ENCODE measurements around the gene AGTR1.
A peak's percentile ranks its signal among the peaks of the same experiment; 100 is the strongest.
"Not testable (repeated sequence)": the region's sequence is repeated elsewhere in the genome, so short reads cannot be mapped to it uniquely, and the experiment has no call there.

AGTR1 gene

GRCh38 chr3:148757238-148758215 lies 59.8 kb downstream of the AGTR1 start:
- DNase-seq, result no peak

- DNase-seq, result no peak
Measured at GRCh38 chr3:148758303-148758884, 60.7 kb downstream of the AGTR1 start.

- DNase-seq, result no peak
Measured at GRCh38 chr3:148759430-148759829, 61.7 kb downstream of the AGTR1 start.

GRCh38 chr3:148763156-148763680 lies 65.5 kb downstream of the AGTR1 start:
- no peak for DNase-seq

GRCh38 chr3:148763986-148764935 lies 66.6 kb downstream of the AGTR1 start:
- no peak for DNase-seq

- no peak for DNase-seq
Measured at GRCh38 chr3:148772361-148772760, 74.7 kb downstream of the AGTR1 start.

GRCh38 chr3:148772835-148773234 lies 75.1 kb downstream of the AGTR1 start:
- no peak for DNase-seq

- no peak for DNase-seq
Measured at GRCh38 chr3:148773805-148774204, 76.1 kb downstream of the AGTR1 start.

GRCh38 chr3:148778926-148779325 lies 81.2 kb downstream of the AGTR1 start:
- DNase-seq, result no peak

- DNase-seq, result not testable (repeated sequence)
Measured at GRCh38 chr3:148785026-148785425, 87.3 kb downstream of the AGTR1 start.

- DNase-seq, result not testable (repeated sequence)
Measured at GRCh38 chr3:148786159-148786558, 88.5 kb downstream of the AGTR1 start.

- DNase-seq, result peak in 2 of 58 donors; percentile 1 to 6
Measured at GRCh38 chr3:148789146-148789545, 91.4 kb downstream of the AGTR1 start.

- no peak for DNase-seq
Measured at GRCh38 chr3:148789906-148790305, 92.2 kb downstream of the AGTR1 start.

GRCh38 chr3:148790370-148790769 lies 92.7 kb downstream of the AGTR1 start:
- peak in 1 of 58 donors; percentile 1 for DNase-seq

- DNase-seq, result peak in 45 of 58 donors; percentile 2 to 83 (median 32)
Measured at GRCh38 chr3:148790851-148791735, 93.4 kb downstream of the AGTR1 start.

GRCh38 chr3:148791920-148792319 lies 94.2 kb downstream of the AGTR1 start:
- no peak for DNase-seq

GRCh38 chr3:148792516-148792915 lies 94.8 kb downstream of the AGTR1 start:
- DNase-seq, result no peak
